NCI-H146 treated with DMSO at 0.1 percent for 48 hours (cell line): ENCODE results near the gene ADARB2.
"Not testable (repeated sequence)": the region's sequence is repeated elsewhere in the genome, so short reads cannot be mapped to it uniquely, and the experiment has no call there.

ENCODE experiments used
- DNase-seq: peaks from one replicate; lab custom pipeline; 2025; ENCODE audit not compliant: unreplicated experiment; lab: John Stamatoyannopoulos, UW

The ADARB2 gene

GRCh38 chr10:1247598-1248261 lies 489.6 kb downstream of the ADARB2 start:
- peak; percentile 44 for DNase-seq

- no peak for DNase-seq
Observed at GRCh38 chr10:1244493-1244892, 492.8 kb downstream of the ADARB2 start.

GRCh38 chr10:1243486-1244234 lies 493.7 kb downstream of the ADARB2 start:
- DNase-seq, result no peak

- DNase-seq, result no peak
Observed at GRCh38 chr10:1242975-1243374, 494.4 kb downstream of the ADARB2 start.

- DNase-seq, result no peak
Observed at GRCh38 chr10:1241973-1242935, 495.1 kb downstream of the ADARB2 start.

GRCh38 chr10:1241322-1241890 lies 495.9 kb downstream of the ADARB2 start:
- no peak for DNase-seq

- peak; percentile 50 for DNase-seq
Observed at GRCh38 chr10:1240341-1240775, 497.0 kb downstream of the ADARB2 start.

GRCh38 chr10:1233031-1233430 lies 504.3 kb downstream of the ADARB2 start:
- DNase-seq, result no peak

- DNase-seq, result no peak
Observed at GRCh38 chr10:1232164-1232911, 505.0 kb downstream of the ADARB2 start.

- no peak for DNase-seq
Observed at GRCh38 chr10:1230592-1231275, 506.6 kb downstream of the ADARB2 start.

GRCh38 chr10:1230138-1230537 lies 507.2 kb downstream of the ADARB2 start:
- DNase-seq, result no peak

- DNase-seq, result no peak
Observed at GRCh38 chr10:1229574-1229973, 507.8 kb downstream of the ADARB2 start.

GRCh38 chr10:1229116-1229515 lies 508.2 kb downstream of the ADARB2 start:
- DNase-seq, result no peak

GRCh38 chr10:1228467-1228975 lies 508.8 kb downstream of the ADARB2 start:
- no peak for DNase-seq

- no peak for DNase-seq
Observed at GRCh38 chr10:1227510-1228402, 509.6 kb downstream of the ADARB2 start.

- DNase-seq, result not testable (repeated sequence)
Observed at GRCh38 chr10:1226907-1227306, 510.4 kb downstream of the ADARB2 start.

GRCh38 chr10:1219874-1220273 lies 517.5 kb downstream of the ADARB2 start:
- DNase-seq, result not testable (repeated sequence)

GRCh38 chr10:1217661-1218060 lies 519.7 kb downstream of the ADARB2 start:
- DNase-seq, result no peak

GRCh38 chr10:1217237-1217587 lies 520.1 kb downstream of the ADARB2 start:
- no peak for DNase-seq
